Mammary epithelial cell (primary cell): Measurements from ENCODE around the gene RFTN1.

ENCODE experiments used
- EZH2 ChIP-seq: IDR thresholded peaks from 2 replicates; pipeline ENCODE4 v1.6.1; 2012; ENCODE audit warnings: low read length, inconsistent platforms, borderline replicate concordance
- TF ChIP-seq, protein P1 (sequence below), 2 donors: IDR thresholded peaks in 1 of 2; conservative IDR thresholded peaks in 1 of 2; 2 replicates each; pipeline ENCODE4 v1.5.1; 2011 to 2012; ENCODE audit warnings: inconsistent platforms in 2 of 2, low read length in 2 of 2, mild to moderate bottlenecking in 2 of 2, control low read depth in 1 of 2, low read depth in 1 of 2; ENCODE audit not compliant: insufficient read depth in 1 of 2; ENCODE audit errors: extremely low read depth in 1 of 2

DNA sequence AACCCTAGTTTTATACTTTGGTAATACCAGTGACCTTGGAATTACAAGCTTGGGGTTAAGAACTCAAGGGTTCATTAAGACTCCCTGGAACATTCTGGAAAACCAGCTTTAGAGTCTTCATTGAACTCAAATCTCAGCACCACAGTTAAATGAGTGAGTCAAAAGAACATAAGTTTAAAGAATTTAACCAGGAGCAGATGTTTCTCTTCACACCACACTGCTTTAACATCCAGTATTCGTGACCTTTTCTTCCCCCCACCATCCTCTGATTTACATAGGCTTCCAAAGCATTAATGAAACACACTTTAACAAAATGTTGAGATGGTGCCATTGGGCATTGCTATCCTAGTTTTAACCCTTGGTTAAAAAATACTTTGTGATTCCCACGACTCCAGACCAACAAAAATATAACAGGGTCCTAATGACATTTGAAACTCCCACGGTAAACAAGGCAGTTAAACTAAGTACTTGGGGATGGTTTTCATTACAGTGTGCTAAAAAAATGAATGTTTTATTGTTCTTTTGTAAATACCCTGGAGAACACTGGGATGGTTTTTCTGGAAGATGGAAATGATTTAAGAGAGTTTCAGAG, 124.6 kb downstream of the RFTN1 start:
- TF ChIP-seq, protein P1, sequence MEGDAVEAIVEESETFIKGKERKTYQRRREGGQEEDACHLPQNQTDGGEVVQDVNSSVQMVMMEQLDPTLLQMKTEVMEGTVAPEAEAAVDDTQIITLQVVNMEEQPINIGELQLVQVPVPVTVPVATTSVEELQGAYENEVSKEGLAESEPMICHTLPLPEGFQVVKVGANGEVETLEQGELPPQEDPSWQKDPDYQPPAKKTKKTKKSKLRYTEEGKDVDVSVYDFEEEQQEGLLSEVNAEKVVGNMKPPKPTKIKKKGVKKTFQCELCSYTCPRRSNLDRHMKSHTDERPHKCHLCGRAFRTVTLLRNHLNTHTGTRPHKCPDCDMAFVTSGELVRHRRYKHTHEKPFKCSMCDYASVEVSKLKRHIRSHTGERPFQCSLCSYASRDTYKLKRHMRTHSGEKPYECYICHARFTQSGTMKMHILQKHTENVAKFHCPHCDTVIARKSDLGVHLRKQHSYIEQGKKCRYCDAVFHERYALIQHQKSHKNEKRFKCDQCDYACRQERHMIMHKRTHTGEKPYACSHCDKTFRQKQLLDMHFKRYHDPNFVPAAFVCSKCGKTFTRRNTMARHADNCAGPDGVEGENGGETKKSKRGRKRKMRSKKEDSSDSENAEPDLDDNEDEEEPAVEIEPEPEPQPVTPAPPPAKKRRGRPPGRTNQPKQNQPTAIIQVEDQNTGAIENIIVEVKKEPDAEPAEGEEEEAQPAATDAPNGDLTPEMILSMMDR (conservative IDR thresholded peaks at IDR 0.05 in 1 of 2, IDR thresholded peaks at IDR 0.05 in 1 of 2; ENCODE audit: extremely low read depth in 1 of 2, insufficient read depth in 1 of 2, low read depth in 1 of 2, low read length in 2 of 2): no peak
- no peak for TF ChIP-seq EZH2
